SU-DHL-6 (cell line): ENCODE results near the gene LCNL1.

Experiments
- H2AFZ ChIP-seq: fragments of 200-600 bp; sonication (generic); 2 replicates; pipeline ENCODE4 v1.6.1; 2014; ENCODE audit warnings: low read depth, mild to moderate bottlenecking, moderate library complexity, mixed read lengths, antibody characterized with exemption, low read length; ENCODE audit not compliant: severe bottlenecking
- H3F3A ChIP-seq: fragments of 200-600 bp; shearing (Covaris generic); 2 replicates; pipeline ENCODE4 v1.6.0; 2016; ENCODE audit warnings: antibody characterized with exemption, mild to moderate bottlenecking; ENCODE audit not compliant: insufficient read depth
- H3K27ac ChIP-seq: fragments of 200-600 bp; sonication (generic); 2 replicates; pipeline ENCODE4 v1.5.1; 2016; ENCODE audit warnings: low read depth, mild to moderate bottlenecking, low read length, moderate library complexity, mixed read lengths
- H3K27me3 ChIP-seq: fragments of 200-600 bp; sonication (generic), shearing (Covaris generic); 2 replicates; pipeline ENCODE4 v1.6.0; 2014; ENCODE audit warnings: mild to moderate bottlenecking, low read length
- H3K36me3 ChIP-seq: fragments of 200-600 bp; sonication (generic); 2 replicates; pipeline ENCODE4 v1.6.1; 2014; ENCODE audit warnings: mild to moderate bottlenecking, low read length, mixed read lengths
- H3K4me2 ChIP-seq: fragments of 300-600, 200-600 bp; shearing (Covaris generic), sonication (generic); 2 replicates; pipeline ENCODE4 v1.6.0; 2014; ENCODE audit warnings: low read length, low read depth, mild to moderate bottlenecking; ENCODE audit not compliant: poor library complexity, severe bottlenecking
- H3K4me3 ChIP-seq: fragments of 200-600 bp; sonication (generic); 2 replicates; pipeline ENCODE4 v1.5.1; 2014; ENCODE audit warnings: antibody characterized with exemption, low read length, mild to moderate bottlenecking, mixed read lengths; ENCODE audit not compliant: insufficient read depth, poor library complexity, severe bottlenecking
- H3K79me2 ChIP-seq: fragments of 200-600 bp; sonication (generic); 2 replicates; pipeline ENCODE4 v1.6.1; 2014; ENCODE audit warnings: mild to moderate bottlenecking, low read length, moderate library complexity; ENCODE audit not compliant: insufficient read depth
- H3K9ac ChIP-seq: fragments of 200-600 bp; sonication (generic); 2 replicates; pipeline ENCODE4 v1.7.0; 2014; ENCODE audit warnings: mild to moderate bottlenecking, low read length
- H3K9me2 ChIP-seq: fragments of 200-600 bp; sonication (generic); replicated peaks from 2 replicates; pipeline ENCODE4 v1.6.1; 2014; ENCODE audit warnings: low read length; ENCODE audit not compliant: insufficient read depth
- H3K9me3 ChIP-seq: fragments of 200-600 bp; sonication (generic); 2 replicates; pipeline ENCODE4 v1.6.1; 2014; ENCODE audit warnings: low read length, mixed read lengths; ENCODE audit not compliant: insufficient read depth
- H4K20me1 ChIP-seq: fragments of 200-600 bp; sonication (generic); 2 replicates; pipeline ENCODE4 v1.6.1; 2014; ENCODE audit warnings: low read depth, mild to moderate bottlenecking, antibody characterized with exemption, low read length, moderate library complexity, mixed read lengths
- EZH2phosphoT487 ChIP-seq: fragments of 200-600 bp; sonication (generic), shearing (Covaris generic); conservative IDR thresholded peaks from 2 replicates; pipeline ENCODE4 v1.6.1; 2018; ENCODE audit warnings: mild to moderate bottlenecking, antibody characterized with exemption, low read length, moderate library complexity, mixed read lengths
- TF ChIP-seq, protein P1 (sequence below): fragments of 200-600 bp; sonication (generic); IDR thresholded peaks from one replicate; pipeline ENCODE4 v1.5.1; 2017; ENCODE audit warnings: antibody characterized with exemption, mild to moderate bottlenecking, low read length, moderate library complexity; ENCODE audit not compliant: insufficient read depth, poor library complexity, severe bottlenecking

Gene LCNL1

DNA sequence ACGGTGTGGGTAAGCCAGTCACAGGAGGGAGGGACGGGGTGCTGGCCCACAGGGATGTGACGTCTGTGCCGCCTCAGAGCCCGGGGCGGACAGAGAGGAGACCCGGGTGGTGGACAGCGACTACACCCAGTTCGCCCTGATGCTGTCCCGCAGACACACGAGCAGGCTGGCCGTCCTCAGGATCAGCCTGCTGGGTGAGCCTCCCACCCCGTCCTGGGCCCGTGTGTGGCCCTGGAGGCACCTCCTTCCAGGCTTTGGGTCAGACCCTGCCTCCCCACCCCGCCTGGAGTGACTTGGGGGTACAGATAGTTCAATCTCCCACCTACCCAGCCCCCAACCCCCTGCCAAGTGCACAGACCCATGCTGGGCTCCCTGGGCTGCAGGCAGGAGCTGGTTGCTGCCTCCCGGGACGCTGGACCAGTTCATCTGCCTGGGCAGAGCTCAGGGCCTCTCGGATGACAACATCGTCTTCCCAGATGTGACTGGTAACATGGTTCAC is 29.0 kb upstream of the LCNL1 start:
- Histone ChIP-seq H3K9ac (no peak overlapping the region), H3K4me2 (no peak overlapping the region), H3K27ac (no peak overlapping the region), H3K4me3 (no peak overlapping the region), H2AFZ (no peak overlapping the region), H3K9me3 (no peaks in the 10 kb centered on the region), H4K20me1 (no peaks in the 10 kb centered on the region), H3K79me2 (no peaks in the 10 kb centered on the region), H3K36me3 (no peaks in the 10 kb centered on the region), H3K9me2 (no peaks in the 10 kb centered on the region), H3F3A (no peaks in the 10 kb centered on the region), H3K27me3 (no peaks in the 10 kb centered on the region)
- TF ChIP-seq, protein P1, sequence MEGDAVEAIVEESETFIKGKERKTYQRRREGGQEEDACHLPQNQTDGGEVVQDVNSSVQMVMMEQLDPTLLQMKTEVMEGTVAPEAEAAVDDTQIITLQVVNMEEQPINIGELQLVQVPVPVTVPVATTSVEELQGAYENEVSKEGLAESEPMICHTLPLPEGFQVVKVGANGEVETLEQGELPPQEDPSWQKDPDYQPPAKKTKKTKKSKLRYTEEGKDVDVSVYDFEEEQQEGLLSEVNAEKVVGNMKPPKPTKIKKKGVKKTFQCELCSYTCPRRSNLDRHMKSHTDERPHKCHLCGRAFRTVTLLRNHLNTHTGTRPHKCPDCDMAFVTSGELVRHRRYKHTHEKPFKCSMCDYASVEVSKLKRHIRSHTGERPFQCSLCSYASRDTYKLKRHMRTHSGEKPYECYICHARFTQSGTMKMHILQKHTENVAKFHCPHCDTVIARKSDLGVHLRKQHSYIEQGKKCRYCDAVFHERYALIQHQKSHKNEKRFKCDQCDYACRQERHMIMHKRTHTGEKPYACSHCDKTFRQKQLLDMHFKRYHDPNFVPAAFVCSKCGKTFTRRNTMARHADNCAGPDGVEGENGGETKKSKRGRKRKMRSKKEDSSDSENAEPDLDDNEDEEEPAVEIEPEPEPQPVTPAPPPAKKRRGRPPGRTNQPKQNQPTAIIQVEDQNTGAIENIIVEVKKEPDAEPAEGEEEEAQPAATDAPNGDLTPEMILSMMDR: no peak
- no peak for TF ChIP-seq EZH2phosphoT487

- no peak overlapping the region for H3K9ac ChIP-seq
- H3K27me3 ChIP-seq: no peaks in the 10 kb centered on the region
- H3K4me2 ChIP-seq: no peak overlapping the region
- no peaks in the 10 kb centered on the region for H3F3A ChIP-seq
- H3K36me3 ChIP-seq: no peaks in the 10 kb centered on the region
- no peaks in the 10 kb centered on the region for H3K79me2 ChIP-seq
- H3K27ac ChIP-seq: no peak overlapping the region
- no peak overlapping the region for H3K4me3 ChIP-seq
- H3K9me2 ChIP-seq: no peaks in the 10 kb centered on the region
- H4K20me1 ChIP-seq: no peaks in the 10 kb centered on the region
- no peak overlapping the region for H2AFZ ChIP-seq
- no peak for TF ChIP-seq EZH2phosphoT487
- TF ChIP-seq, protein P1: no peak
- no peaks in the 10 kb centered on the region for H3K9me3 ChIP-seq
Observed at GRCh38 chr9:136954270-136955083, 28.3 kb upstream of the LCNL1 start.

- no peaks in the 10 kb centered on the region for H3K9me3 ChIP-seq
Observed at GRCh38 chr9:136955202-136955942, 27.4 kb upstream of the LCNL1 start.

More at GRCh38 chr9:136955202-136955942, 27.4 kb upstream of the LCNL1 start:
- Histone ChIP-seq H2AFZ (no peak overlapping the region), H4K20me1 (no peaks in the 10 kb centered on the region), H3K36me3 (no peaks in the 10 kb centered on the region), H3F3A (no peaks in the 10 kb centered on the region), H3K27ac (no peak overlapping the region), H3K4me3 (no peak overlapping the region), H3K27me3 (no peaks in the 10 kb centered on the region), H3K9ac (no peak overlapping the region), H3K79me2 (no peaks in the 10 kb centered on the region), H3K9me2 (no peaks in the 10 kb centered on the region), H3K4me2 (no peak overlapping the region)
- TF ChIP-seq, protein P1: no peak
- TF ChIP-seq EZH2phosphoT487: no peak
